ENCODE data around the gene APOC1. TPM values are rescaled to one million over a fixed set of nuclear protein-coding genes. Genes with fewer than 3 reads are reported as not detected.
A peak's percentile ranks its signal among the peaks of the same experiment; 100 is the strongest.

The APOC1 gene
- total and polyA plus RNA-seq, 2 donors (not counting 1 experiment from before 2014, with no cell fraction given): 2.3 to 2.6 TPM

DNA sequence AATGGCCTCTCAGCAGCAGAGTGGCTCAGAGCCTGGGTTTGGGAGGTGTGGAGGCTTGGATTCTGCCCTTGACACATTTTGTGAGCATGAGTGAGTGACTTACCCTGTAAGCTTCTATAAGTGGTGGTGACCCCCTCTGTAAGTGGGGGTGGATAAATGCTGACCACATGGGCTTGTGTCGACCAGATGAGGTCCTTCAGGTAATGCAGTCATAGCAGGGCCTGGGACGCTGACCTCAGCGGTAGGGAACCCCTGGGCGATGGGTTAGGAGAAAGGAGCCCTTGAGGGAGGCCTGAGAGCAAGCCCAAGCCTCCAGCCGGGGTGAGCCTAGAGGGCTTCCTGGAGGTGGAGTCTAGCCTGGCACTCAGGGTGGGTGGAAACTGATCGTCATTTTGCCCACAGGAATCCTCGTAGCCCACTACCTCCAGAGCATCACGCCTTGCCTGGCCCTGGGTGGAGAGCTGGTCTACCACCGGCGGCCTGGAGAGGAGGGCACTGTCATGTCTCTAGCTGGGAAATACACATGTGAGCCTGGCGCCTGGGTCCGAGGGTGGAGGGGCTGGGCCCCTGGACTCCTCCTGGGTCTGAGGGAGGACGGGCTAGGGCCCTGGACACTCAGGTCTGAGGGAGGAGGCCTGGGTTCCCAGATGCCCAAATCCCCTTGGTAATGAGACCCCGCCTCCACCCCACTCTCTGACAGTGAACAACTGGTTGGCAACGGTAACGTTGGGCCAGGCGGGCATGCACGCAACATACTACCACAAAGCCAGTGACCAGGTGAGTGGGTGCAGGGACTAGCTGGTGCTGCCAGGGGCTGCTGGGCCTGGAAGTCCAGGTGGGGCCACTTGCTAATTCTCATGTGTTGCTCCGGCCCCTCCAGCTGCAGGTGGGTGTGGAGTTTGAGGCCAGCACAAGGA, 13.8 kb upstream of the APOC1 start:
- Histone ChIP-seq H3K27me3 (ENCODE audit: control insufficient read depth, insufficient read depth, low read length) (peaks cover 3% of the 10 kb centered on the region), H3K9ac (ENCODE audit: insufficient read depth, low read length) (no peak overlapping the region), H3K4me1 (ENCODE audit: control insufficient read depth, extremely low read depth, insufficient read depth, low read length) (no peaks in the 10 kb centered on the region), H4K20me1 (ENCODE audit: control insufficient read depth, extremely low read depth, insufficient read depth, low read length) (no peaks in the 10 kb centered on the region), H3K4me3 (replicated peaks in 1 of 4; ENCODE audit: control extremely low read depth in 1 of 4, insufficient read depth in 1 of 4, low read depth in 3 of 4, low read length in 4 of 4) (no peak overlapping the region), H3K4me2 (ENCODE audit: extremely low read depth, insufficient read depth, low read length) (no peak overlapping the region), H3K9me3 (ENCODE audit: control insufficient read depth, insufficient read depth, low read depth, low read length) (no peaks in the 10 kb centered on the region), H2AFZ (ENCODE audit: low read length) (no peak overlapping the region), H3K79me2 (ENCODE audit: control insufficient read depth, insufficient read depth, low read length) (peaks cover 3% of the 10 kb centered on the region), H3K27ac (ENCODE audit: insufficient read depth, low read length) (no peak overlapping the region), H3K36me3 (ENCODE audit: control insufficient read depth, insufficient read depth, low read length) (peaks cover 19% of the 10 kb centered on the region)
- no peak for TF ChIP-seq CTCF (conservative IDR thresholded peaks at IDR 0.05 in 1 of 2, IDR thresholded peaks at IDR 0.05 in 1 of 2; ENCODE audit: low read depth in 1 of 2, low read length in 2 of 2)
- TF ChIP-seq EZH2 (IDR thresholded peaks at IDR 0.05; ENCODE audit: low read length, missing control alignments): no peak
- DNase-seq (ENCODE audit: low read depth in 2 of 2): no peak

GRCh38 chr19:44903216-44903601, 11.2 kb upstream of the APOC1 start:
- no peaks in the 10 kb centered on the region for H3K9me3 ChIP-seq (ENCODE audit: control insufficient read depth, insufficient read depth, low read depth, low read length)
- no peaks in the 10 kb centered on the region for H3K79me2 ChIP-seq (ENCODE audit: control insufficient read depth, insufficient read depth, low read length)
- DNase-seq (ENCODE audit: low read depth in 2 of 2): no peak
- H3K4me3 ChIP-seq (replicated peaks in 1 of 4; ENCODE audit: control extremely low read depth in 1 of 4, insufficient read depth in 1 of 4, low read depth in 3 of 4, low read length in 4 of 4): no peak overlapping the region
- no peak overlapping the region for H3K4me2 ChIP-seq (ENCODE audit: extremely low read depth, insufficient read depth, low read length)
- H3K4me1 ChIP-seq (ENCODE audit: control insufficient read depth, extremely low read depth, insufficient read depth, low read length): no peaks in the 10 kb centered on the region
- H3K27me3 ChIP-seq (ENCODE audit: control insufficient read depth, insufficient read depth, low read length): peaks cover 9% of the 10 kb centered on the region
- H3K9ac ChIP-seq (ENCODE audit: insufficient read depth, low read length): no peak overlapping the region
- TF ChIP-seq EZH2 (IDR thresholded peaks at IDR 0.05; ENCODE audit: low read length, missing control alignments) (no peak), CTCF (conservative IDR thresholded peaks at IDR 0.05 in 1 of 2, IDR thresholded peaks at IDR 0.05 in 1 of 2; ENCODE audit: low read depth in 1 of 2, low read length in 2 of 2) (no peak)
- no peak overlapping the region for H2AFZ ChIP-seq (ENCODE audit: low read length)
- H4K20me1 ChIP-seq (ENCODE audit: control insufficient read depth, extremely low read depth, insufficient read depth, low read length): no peaks in the 10 kb centered on the region
- H3K36me3 ChIP-seq (ENCODE audit: control insufficient read depth, insufficient read depth, low read length): peaks cover 9% of the 10 kb centered on the region
- H3K27ac ChIP-seq (ENCODE audit: insufficient read depth, low read length): no peak overlapping the region

GRCh38 chr19:44903602-44904425, 10.6 kb upstream of the APOC1 start:
- Histone ChIP-seq H3K9ac (ENCODE audit: insufficient read depth, low read length) (no peak overlapping the region), H3K4me2 (ENCODE audit: extremely low read depth, insufficient read depth, low read length) (no peak overlapping the region), H3K36me3 (ENCODE audit: control insufficient read depth, insufficient read depth, low read length) (peaks cover 8% of the 10 kb centered on the region), H3K4me3 (replicated peaks in 1 of 4; ENCODE audit: control extremely low read depth in 1 of 4, insufficient read depth in 1 of 4, low read depth in 3 of 4, low read length in 4 of 4) (no peak overlapping the region), H3K9me3 (ENCODE audit: control insufficient read depth, insufficient read depth, low read depth, low read length) (no peaks in the 10 kb centered on the region), H3K79me2 (ENCODE audit: control insufficient read depth, insufficient read depth, low read length) (no peaks in the 10 kb centered on the region), H3K4me1 (ENCODE audit: control insufficient read depth, extremely low read depth, insufficient read depth, low read length) (no peaks in the 10 kb centered on the region), H4K20me1 (ENCODE audit: control insufficient read depth, extremely low read depth, insufficient read depth, low read length) (no peaks in the 10 kb centered on the region), H3K27me3 (ENCODE audit: control insufficient read depth, insufficient read depth, low read length) (peaks cover 9% of the 10 kb centered on the region), H3K27ac (ENCODE audit: insufficient read depth, low read length) (no peak overlapping the region), H2AFZ (ENCODE audit: low read length) (no peak overlapping the region)
- TF ChIP-seq CTCF (conservative IDR thresholded peaks at IDR 0.05 in 1 of 2, IDR thresholded peaks at IDR 0.05 in 1 of 2; ENCODE audit: low read depth in 1 of 2, low read length in 2 of 2): peak; percentile 95 to 96
- no peak for TF ChIP-seq EZH2 (IDR thresholded peaks at IDR 0.05; ENCODE audit: low read length, missing control alignments)
- DNase-seq (ENCODE audit: low read depth in 2 of 2): peak; percentile 36 to 70
